GM18870 (cell line): Measurements from ENCODE around the gene TOMM34.

Source experiments
- ATAC-seq: cut with Tn5 transposase; IDR thresholded peaks from one replicate; pipeline ENCODE4 v1.9.1; 2021; ENCODE audit warnings: moderate library complexity; ENCODE audit not compliant: unreplicated experiment

TOMM34 gene

GRCh38 chr20:44963325-44964215, 3.4 kb upstream of the TOMM34 start:
- ATAC-seq = no peak

GRCh38 chr20:44962483-44962882, 2.3 kb upstream of the TOMM34 start:
- ATAC-seq = no peak

DNA sequence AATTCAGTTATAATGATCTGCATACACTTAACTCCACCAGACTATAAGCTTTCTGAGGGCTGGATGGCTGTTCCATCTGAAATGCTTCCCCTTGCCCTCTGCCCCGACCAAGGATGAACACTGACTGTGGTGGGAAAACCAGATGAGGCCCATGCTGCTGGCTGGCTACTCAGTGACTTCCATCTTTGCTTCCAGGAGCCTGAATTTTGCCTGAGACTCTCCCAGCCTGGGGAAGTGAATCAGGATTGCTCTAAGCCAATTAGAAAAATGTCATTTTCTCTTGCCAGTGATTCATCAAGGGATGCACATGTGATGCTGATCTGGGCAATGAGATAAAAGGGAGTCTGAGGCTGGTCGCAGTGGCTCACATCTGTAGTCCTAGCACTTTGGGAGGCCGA, 1.7 kb upstream of the TOMM34 start:
- ATAC-seq = no peak

GRCh38 chr20:44961011-44961869, 1.0 kb upstream of the TOMM34 start:
- no peak for ATAC-seq

- ATAC-seq = no peak
Observed at GRCh38 chr20:44959638-44960102, 527 bp downstream of the TOMM34 start.

GRCh38 chr20:44959082-44959637, 1.0 kb downstream of the TOMM34 start:
- ATAC-seq = no peak

DNA sequence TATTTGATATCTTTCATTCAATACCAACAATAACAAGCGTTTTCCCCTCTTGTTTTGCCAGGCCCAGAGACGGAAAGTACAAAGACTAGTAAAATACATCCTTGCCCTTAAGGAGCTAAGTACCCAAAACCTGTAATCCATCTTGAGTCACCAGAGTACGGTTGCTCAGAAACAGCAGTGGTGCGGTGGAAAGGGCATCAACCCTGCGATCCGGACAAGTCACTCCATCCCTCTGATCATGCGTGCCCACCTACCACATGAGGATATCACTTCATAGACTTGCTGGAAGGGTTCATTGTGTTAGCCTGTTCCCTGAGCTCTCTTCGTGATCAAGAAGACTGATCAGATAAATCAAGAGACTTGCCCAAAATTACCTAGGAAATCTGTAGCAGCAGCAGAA, 1.9 kb downstream of the TOMM34 start:
- no peak for ATAC-seq

- ATAC-seq = no peak
Observed at GRCh38 chr20:44956410-44956809, 3.8 kb downstream of the TOMM34 start.

DNA sequence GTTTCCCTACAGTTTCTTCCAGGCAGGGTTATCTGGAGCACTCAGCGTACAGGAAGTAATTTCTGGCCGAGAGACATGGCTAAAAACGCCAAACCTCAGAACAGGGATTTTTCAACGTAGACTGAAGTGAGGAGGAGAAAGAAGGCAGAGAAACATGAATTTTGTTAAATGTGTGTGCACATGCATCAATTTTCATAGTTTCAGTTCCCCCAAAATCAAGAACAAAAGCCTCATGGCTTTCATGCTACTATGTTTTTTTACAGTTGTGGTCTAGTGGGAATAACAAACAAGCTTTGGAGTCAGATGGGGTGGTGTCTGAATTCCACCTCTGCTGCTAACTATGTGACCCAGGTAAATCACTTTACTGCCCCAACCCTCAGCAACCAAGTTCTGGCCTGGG, 4.9 kb downstream of the TOMM34 start:
- ATAC-seq = no peak

DNA sequence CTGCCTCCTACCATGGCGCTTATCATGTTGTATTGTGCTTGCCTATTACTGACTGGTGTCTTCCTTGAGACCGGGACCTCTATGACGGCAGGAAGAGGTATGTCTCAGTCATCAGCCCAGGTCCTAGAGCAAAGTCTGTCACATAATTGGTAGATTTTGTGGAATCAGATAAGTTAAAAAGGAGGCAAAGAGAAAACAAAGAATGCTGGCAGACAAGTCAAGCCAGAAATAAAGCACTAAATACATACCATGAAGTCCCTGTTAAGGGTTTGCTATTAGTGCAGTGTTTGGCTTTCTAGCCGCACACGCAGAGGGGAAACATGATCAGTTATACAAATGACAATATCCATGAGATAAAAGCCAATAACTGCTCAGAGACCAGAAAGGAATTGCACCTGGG, 6.0 kb downstream of the TOMM34 start:
- ATAC-seq = no peak

DNA sequence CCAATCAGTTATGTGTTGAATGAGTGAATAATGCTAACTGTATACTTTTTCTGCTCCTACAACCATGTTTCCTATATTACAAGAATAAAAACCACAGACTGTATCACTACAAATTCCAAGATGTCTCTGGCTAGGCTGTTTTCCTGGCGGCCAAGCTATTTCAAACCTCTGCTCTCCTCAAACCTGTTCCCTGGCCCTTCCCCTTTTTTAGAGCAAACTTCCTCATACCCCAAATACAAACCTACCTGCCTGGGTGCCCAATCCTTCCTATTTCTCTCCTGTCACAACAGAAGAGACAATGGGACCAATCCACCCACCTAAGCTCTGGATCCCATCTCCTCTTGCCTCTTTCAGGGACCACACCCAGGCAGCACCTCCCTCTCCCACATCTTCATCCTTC, 7.5 kb downstream of the TOMM34 start:
- ATAC-seq = no peak

GRCh38 chr20:44950368-44950767, 9.8 kb downstream of the TOMM34 start:
- ATAC-seq = no peak

DNA sequence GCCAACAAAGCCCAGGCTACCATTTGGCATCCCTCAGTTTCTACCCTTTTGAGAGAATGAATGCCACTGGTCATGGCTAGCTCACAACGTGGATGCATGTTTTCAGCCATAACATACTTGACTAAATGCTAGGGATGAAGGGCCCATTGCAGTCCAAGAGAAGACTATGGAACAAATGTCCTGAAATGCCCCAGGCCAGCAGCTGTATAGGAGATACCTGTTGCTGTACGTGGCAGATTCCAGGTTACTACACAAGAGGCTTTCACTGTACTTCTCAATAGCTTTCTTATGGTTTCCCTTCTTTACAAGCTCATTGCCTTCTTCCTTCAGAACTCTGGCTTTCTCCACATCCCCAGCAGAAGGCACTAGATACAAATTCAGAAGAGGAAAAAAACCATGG, 11.7 kb downstream of the TOMM34 start:
- no peak for ATAC-seq

DNA sequence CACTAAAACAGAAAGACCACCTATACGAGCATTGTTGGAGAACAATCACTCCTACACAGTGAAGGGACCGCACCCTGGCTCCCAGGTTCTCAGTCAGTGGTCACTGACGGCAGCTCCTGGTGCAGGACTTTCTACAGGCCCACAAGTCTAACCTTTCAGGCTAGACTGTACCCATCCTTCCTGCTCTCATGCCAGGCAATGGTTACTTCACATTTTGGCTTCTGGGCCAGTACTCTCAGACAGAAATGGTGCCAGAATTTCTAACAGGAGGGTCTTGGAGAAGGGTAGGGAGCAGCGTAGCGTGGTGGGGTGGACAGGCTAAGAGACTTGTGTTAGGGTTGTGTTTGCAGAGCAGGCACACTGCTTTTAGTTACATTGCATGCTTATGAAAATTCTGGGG, 12.1 kb downstream of the TOMM34 start:
- no peak for ATAC-seq

GRCh38 chr20:44946271-44946852, 13.8 kb downstream of the TOMM34 start:
- ATAC-seq = no peak

GRCh38 chr20:44945261-44945660, 14.9 kb downstream of the TOMM34 start:
- no peak for ATAC-seq

DNA sequence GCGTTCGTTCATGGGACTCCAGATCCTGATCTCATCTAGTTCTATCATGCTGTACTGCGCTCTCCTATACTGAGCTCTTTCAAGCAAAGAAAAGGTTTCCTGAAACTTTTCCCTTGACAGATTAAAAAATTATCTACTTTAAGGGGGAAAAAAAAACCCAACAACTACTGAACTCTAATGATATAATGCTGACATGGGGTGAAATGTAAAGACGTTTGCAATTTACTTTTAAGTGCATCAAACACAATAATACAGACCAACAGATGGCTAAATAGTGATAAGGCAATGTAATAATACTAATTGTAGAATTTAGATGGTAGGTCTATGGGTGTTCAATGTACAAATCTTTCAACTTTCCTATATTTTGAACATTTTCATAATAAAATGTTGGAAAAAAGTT, 16.4 kb downstream of the TOMM34 start:
- no peak for ATAC-seq

GRCh38 chr20:44942264-44942973, 17.8 kb downstream of the TOMM34 start:
- ATAC-seq = no peak

DNA sequence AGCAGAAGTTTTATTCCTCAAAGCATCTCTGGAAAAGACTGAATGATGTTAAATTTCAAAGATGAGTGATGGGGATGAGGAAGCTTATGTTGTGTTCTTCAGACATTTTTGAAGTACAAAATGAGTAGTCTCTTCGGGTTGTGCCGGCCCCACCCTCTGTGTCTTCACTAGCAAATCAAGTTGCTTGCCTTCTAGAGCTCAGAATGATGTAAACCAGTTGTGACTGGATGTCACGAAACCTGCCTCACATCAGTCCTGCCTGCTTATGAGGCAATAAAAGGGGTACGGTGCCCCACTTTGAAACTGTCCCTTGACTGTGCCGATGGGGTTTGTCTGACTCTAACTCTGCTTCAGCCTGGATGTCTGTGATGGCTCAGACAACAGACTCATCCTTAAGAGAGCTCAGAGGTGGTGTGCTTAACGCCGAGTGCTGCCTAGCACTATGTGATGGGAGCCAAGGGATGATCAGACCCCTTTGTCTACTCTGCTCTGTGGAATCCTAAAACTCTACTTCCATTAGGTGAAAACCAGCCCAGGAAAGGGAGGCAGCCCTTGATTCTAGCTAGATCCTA, 19.0 kb downstream of the TOMM34 start:
- no peak for ATAC-seq

DNA sequence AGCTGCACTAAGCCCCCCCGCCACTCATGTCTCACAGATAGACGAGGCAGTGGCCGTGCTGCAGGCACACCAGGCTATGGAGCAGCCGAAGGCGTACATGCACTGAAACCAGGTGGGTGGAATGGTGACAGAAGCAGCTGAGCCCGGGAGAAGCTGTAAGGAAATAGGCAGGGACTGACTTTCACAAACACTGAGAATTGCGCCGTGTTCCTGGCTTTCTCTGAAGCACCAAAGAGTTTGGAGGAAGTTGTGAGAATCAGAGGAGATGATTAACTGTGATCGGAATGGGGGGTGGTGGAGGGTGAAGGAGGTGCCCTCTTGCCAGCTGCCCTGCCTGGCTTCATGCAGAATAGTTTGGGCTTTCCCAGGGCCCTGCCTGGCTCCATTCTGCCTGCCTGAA, 21.6 kb downstream of the TOMM34 start:
- ATAC-seq = no peak
